Adrenal gland (tissue), 12 donors: ENCODE results near the gene CTU1. TPM values are rescaled to one million over a fixed set of nuclear protein-coding genes. Genes with fewer than 3 reads are reported as not detected.

Experiments used
- DNase-seq, 7 donors: peaks; one replicate each; pipeline ENCODE4 v3.0.0-alpha.2; 2019 to 2020
- H3K27ac ChIP-seq, 5 donors: fragments of 200-600 bp; sonication (generic) in 4 of 5; 1 replicate in 3 of 5; 2 replicates in 2 of 5; pipeline versions ENCODE4 v1.5.1 to v1.8.0; 2016 to 2020; ENCODE audit warnings: mild to moderate bottlenecking in 1 of 5
- H3K27me3 ChIP-seq: fragments of 200-600 bp; 2 replicates; pipeline ENCODE4 v1.8.0; 2021
- H3K36me3 ChIP-seq, 2 donors: fragments of 200-600 bp; replicated peaks in 1 of 2; 1 replicate in 1 of 2; 2 replicates in 1 of 2; pipeline versions ENCODE4 v1.5.1 to v1.8.0; 2018 to 2022
- H3K4me1 ChIP-seq, 2 donors: fragments of 200-600 bp; replicated peaks in 1 of 2; 1 replicate in 1 of 2; 2 replicates in 1 of 2; pipeline versions ENCODE4 v1.5.1 to v1.8.0; 2018 to 2021
- H3K4me3 ChIP-seq, 4 donors: fragments of 200-600 bp; sonication (generic) in 3 of 4; one replicate each; pipeline ENCODE4 v1.5.1; 2016 to 2018
- H3K9me3 ChIP-seq, 3 donors: fragments of 200-600 bp; sonication (generic) in 1 of 3; replicated peaks in 1 of 3; 1 replicate in 2 of 3; 2 replicates in 1 of 3; pipeline versions ENCODE4 v1.5.1 to v1.8.0; 2016 to 2021
- CTCF ChIP-seq, 6 experiments: fragments of 450-650 bp in 4 of 6; fragments of 200-600 bp in 2 of 6; sonication (generic) in 1 of 6; IDR thresholded peaks; 1 replicate in 5 of 6; 2 replicates in 1 of 6; pipeline versions ENCODE4 v1.5.1 to v1.8.0; 2016 to 2021; ENCODE audit warnings: antibody characterized with exemption in 6 of 6, mild to moderate bottlenecking in 2 of 6, moderate library complexity in 1 of 6
- POLR2A ChIP-seq, 2 donors: fragments of 450-650 bp; IDR thresholded peaks; one replicate each; pipeline ENCODE4 v1.6.1; 2017; ENCODE audit warnings: antibody characterized with exemption in 2 of 2, mild to moderate bottlenecking in 2 of 2, moderate library complexity in 1 of 2
- WGBS, 4 donors: extraction: QIAGEN DNeasy Blood & Tissue Kit in 2 of 4; methylation state at CpG; one replicate each; pipeline versions ENCODE4 v1.1.5 to v1.1.7; 2013 to 2017; 5-methylcytosine and 5-hydroxymethylcytosine counted together
- intact Hi-C, 2 donors: fragments of 100-400 bp; cut with DNase I; formaldehyde crosslinking; loops; one replicate each; pipeline versions ENCODE4 v1.14.1 to v1.15.0; 2022 to 2023
- polyA plus RNA-seq, 3 donors: library from polyadenylated mRNA; stranded (reverse); fragments of 200-250 nt in 2 of 3; fragments of 350-450 nt in 1 of 3; fragmentation: Illumina TruSeq in 1 of 3; extraction: RNeasy Lipid Tissue Mini Kit (QIAGEN cat#74804) in 1 of 3; gene quantifications; one replicate each; pipeline ENCODE4 v1.2.3, GENCODE V29; 2013 to 2014
- total RNA-seq, 9 donors: library from RNA; depleted of rRNA in 4 of 9; stranded (reverse); fragments of >200 nt in 4 of 9; fragments of 120-200 nt in 1 of 9; fragmentation: NEBNext Ultra II Directional in 1 of 9; extraction: Animal tissue kit (Norgen Biotek cat#: 25700) in 1 of 9; gene quantifications; one replicate each; pipeline versions ENCODE4 v1.1.0 to v1.2.4, GENCODE V29; 2013 to 2023
- donor health status: healthy with polysubstance abuse.
- donor health status: Bipolar disorder and iron deficiency.
- donor health status: DM: yes; HTN: yes; CAD: no.
- donor health status: DM: no; HTN: no; CAD: no.
- donor health status: DM: no; HTN: no; CAD: no.
- donor health status: DM: yes; HTN: yes; CAD: no.

Gene CTU1
- total and polyA plus RNA-seq, 12 donors = 1.1 to 23.9 (median 8.1) TPM

GRCh38 chr19:51075998-51076397 is 32.2 kb downstream of the CTU1 start:
- DNase-seq = peak in 2 of 7 donors; percentile 33 to 37
- WGBS, 4 donors = 61 to 75% (median 70%) methylated on average over 5 of the region's 5 CpGs
- Histone ChIP-seq H3K27me3 (no peaks in the 10 kb centered on the region), H3K27ac (no peak overlapping the region), H3K4me1 (no peaks in the 10 kb centered on the region), H3K4me3 (no peak overlapping the region), H3K9me3 (no peaks in the 10 kb centered on the region), H3K36me3 (no peaks in the 10 kb centered on the region)
- no peak for TF ChIP-seq POLR2A (IDR thresholded peaks at IDR 0.05)
- no peak for TF ChIP-seq CTCF (IDR thresholded peaks at IDR 0.05)
- intact Hi-C loops = no loop called here

DNA sequence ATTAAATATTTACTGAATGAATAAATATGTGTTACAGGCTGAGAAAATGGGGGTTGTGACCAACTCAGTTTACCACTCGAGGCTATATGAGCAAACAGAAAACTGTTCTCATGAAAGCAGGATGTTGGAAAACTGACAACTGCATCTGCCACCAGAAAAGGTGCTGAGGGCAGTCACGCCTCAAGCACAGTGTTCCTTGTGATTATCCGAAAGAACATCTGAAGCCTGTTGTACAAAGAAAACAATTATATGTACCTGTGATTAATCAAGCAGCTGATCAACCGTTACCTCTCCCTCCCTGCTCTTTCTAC is 37.2 kb downstream of the CTU1 start:
- Histone ChIP-seq H3K9me3 (no peaks in the 10 kb centered on the region), H3K4me1 (no peaks in the 10 kb centered on the region), H3K27me3 (no peaks in the 10 kb centered on the region), H3K36me3 (no peaks in the 10 kb centered on the region), H3K27ac (no peak overlapping the region), H3K4me3 (no peak overlapping the region)
- intact Hi-C loops = no loop called here
- 48 to 60% (median 57%) methylated on average over 4 of the region's 4 CpGs for WGBS, 4 donors
- no peak for TF ChIP-seq POLR2A (IDR thresholded peaks at IDR 0.05)
- TF ChIP-seq CTCF (IDR thresholded peaks at IDR 0.05) = no peak
- DNase-seq = no peak

GRCh38 chr19:51070334-51071094 is 37.7 kb downstream of the CTU1 start:
- H3K27ac ChIP-seq = no peak overlapping the region
- H3K4me3 ChIP-seq = no peak overlapping the region
- H3K4me1 ChIP-seq = no peaks in the 10 kb centered on the region
- 74 to 83% (median 81%) methylated on average over 5 of the region's 5 CpGs for WGBS, 4 donors
- H3K36me3 ChIP-seq = no peaks in the 10 kb centered on the region
- no peaks in the 10 kb centered on the region for H3K27me3 ChIP-seq
- TF ChIP-seq CTCF (IDR thresholded peaks at IDR 0.05) (no peak), POLR2A (IDR thresholded peaks at IDR 0.05) (no peak)
- intact Hi-C loops = no loop called here
- no peak for DNase-seq
- no peaks in the 10 kb centered on the region for H3K9me3 ChIP-seq

GRCh38 chr19:51066393-51067186 is 41.6 kb downstream of the CTU1 start:
- no peak overlapping the region for H3K4me3 ChIP-seq
- TF ChIP-seq CTCF (IDR thresholded peaks at IDR 0.05) (no peak), POLR2A (IDR thresholded peaks at IDR 0.05) (no peak)
- no peaks in the 10 kb centered on the region for H3K9me3 ChIP-seq
- no peaks in the 10 kb centered on the region for H3K27me3 ChIP-seq
- H3K27ac ChIP-seq = no peak overlapping the region
- WGBS, 4 donors = 68 to 74% (median 70%) methylated on average over 7 of the region's 7 CpGs
- no peak for DNase-seq
- peaks cover 3 to 5% of the 10 kb centered on the region in 2 donors for H3K4me1 ChIP-seq
- intact Hi-C loops = no loop called here
- H3K36me3 ChIP-seq = no peaks in the 10 kb centered on the region
